Thyroid gland (tissue), 4 donors: ENCODE measurements around the gene FNDC3B. TPM values are rescaled to one million over a fixed set of nuclear protein-coding genes. Genes with fewer than 3 reads are reported as not detected.

ENCODE experiments used
- DNase-seq, 2 donors: peaks; one replicate each; pipeline ENCODE4 v3.0.0-alpha.2; 2019
- H3K27ac ChIP-seq, 3 donors: fragments of 200-600 bp; sonication (generic); 1 replicate in 2 of 3; 2 replicates in 1 of 3; pipeline ENCODE4 v1.5.1; 2016 to 2019; ENCODE audit warnings: mild to moderate bottlenecking in 1 of 3, moderate library complexity in 1 of 3
- H3K27me3 ChIP-seq: fragments of 200-600 bp; sonication (generic); one replicate; pipeline ENCODE4 v1.5.1; 2019
- H3K36me3 ChIP-seq, 2 donors: fragments of 200-600 bp; sonication (generic); one replicate each; pipeline ENCODE4 v1.5.1; 2016 to 2019
- H3K4me1 ChIP-seq, 2 donors: fragments of 200-600 bp; sonication (generic); one replicate each; pipeline ENCODE4 v1.5.1; 2017 to 2019
- H3K4me3 ChIP-seq, 3 donors: fragments of 200-600 bp; sonication (generic); replicated peaks in 1 of 3; 1 replicate in 2 of 3; 2 replicates in 1 of 3; pipeline ENCODE4 v1.5.1; 2016; ENCODE audit warnings: mild to moderate bottlenecking in 1 of 3
- H3K9me3 ChIP-seq: fragments of 200-600 bp; sonication (generic); one replicate; pipeline ENCODE4 v1.5.1; 2017
- CTCF ChIP-seq, 6 experiments: fragments of 200-600 bp in 3 of 6; fragments of 450-650 bp in 3 of 6; sonication (generic) in 3 of 6; IDR thresholded peaks; one replicate each; pipeline ENCODE4 v1.5.1; 2016 to 2019; ENCODE audit warnings: antibody characterized with exemption in 6 of 6, mild to moderate bottlenecking in 2 of 6, inconsistent platforms in 1 of 6, moderate library complexity in 1 of 6
- POLR2A ChIP-seq, 2 donors: fragments of 450-650 bp; IDR thresholded peaks; one replicate each; pipeline ENCODE4 v1.6.1; 2017; ENCODE audit warnings: antibody characterized with exemption in 2 of 2, mild to moderate bottlenecking in 2 of 2, moderate library complexity in 1 of 2
- WGBS, 2 donors: methylation state at CpG; one replicate each; pipeline ENCODE4 v1.1.5; 2017; 5-methylcytosine and 5-hydroxymethylcytosine counted together
- intact Hi-C: fragments of 100-400 bp; cut with DNase I; formaldehyde crosslinking; loops from one replicate; pipeline ENCODE4 v1.15.1; 2023
- total RNA-seq, 4 donors: library from RNA; depleted of rRNA; stranded (reverse); fragments of >200 nt; gene quantifications; one replicate each; pipeline ENCODE4 v1.2.3, GENCODE V29; 2016

The FNDC3B gene
- total RNA-seq, 4 donors from 2014 or later, result 118 to 172 (median 146) TPM

- Histone ChIP-seq H3K36me3 (peaks cover 0 to 17% of the 10 kb centered on the region in 2 donors), H3K4me3 (no peak overlapping the region), H3K4me1 (peaks cover 11 to 12% of the 10 kb centered on the region in 2 donors), H3K27me3 (no peaks in the 10 kb centered on the region), H3K9me3 (no peaks in the 10 kb centered on the region), H3K27ac (no peak overlapping the region)
- TF ChIP-seq POLR2A (IDR thresholded peaks at IDR 0.05) (no peak), CTCF (IDR thresholded peaks at IDR 0.05) (no peak)
- WGBS, 2 donors, result 94 to 95% methylated on average over 2 of the region's 2 CpGs
- DNase-seq, result no peak
- intact Hi-C loops, result no loop called here
Measured at GRCh38 chr3:172305552-172305951, 266.2 kb downstream of the FNDC3B start.

- WGBS, 2 donors, result 93 to 100% methylated on average over 2 of the region's 2 CpGs
- H3K27me3 ChIP-seq, result no peaks in the 10 kb centered on the region
- no peak overlapping the region for H3K4me3 ChIP-seq
- no peak for DNase-seq
- no peak for TF ChIP-seq POLR2A (IDR thresholded peaks at IDR 0.05)
- no peak for TF ChIP-seq CTCF (IDR thresholded peaks at IDR 0.05)
- peaks cover under 1 to 17% of the 10 kb centered on the region in 2 donors for H3K36me3 ChIP-seq
- no peaks in the 10 kb centered on the region for H3K9me3 ChIP-seq
- intact Hi-C loops, result no loop called here
- H3K4me1 ChIP-seq, result peaks cover 11 to 13% of the 10 kb centered on the region in 2 donors
- H3K27ac ChIP-seq, result no peak overlapping the region
Measured at GRCh38 chr3:172305974-172306373, 266.6 kb downstream of the FNDC3B start.

GRCh38 chr3:172307141-172307560 is 267.8 kb downstream of the FNDC3B start:
- DNase-seq, result no peak
- H3K27me3 ChIP-seq, result no peaks in the 10 kb centered on the region
- H3K27ac ChIP-seq, result no peak overlapping the region
- no peak overlapping the region for H3K4me3 ChIP-seq
- H3K9me3 ChIP-seq, result no peaks in the 10 kb centered on the region
- no peak for TF ChIP-seq POLR2A (IDR thresholded peaks at IDR 0.05)
- TF ChIP-seq CTCF (IDR thresholded peaks at IDR 0.05), result no peak
- H3K4me1 ChIP-seq, result peaks cover 11 to 13% of the 10 kb centered on the region in 2 donors
- intact Hi-C loops, result no loop called here
- H3K36me3 ChIP-seq, result peaks cover 6 to 17% of the 10 kb centered on the region in 2 donors
- WGBS, 2 donors, result 87 to 91% methylated on average over 5 of the region's 5 CpGs

- Histone ChIP-seq H3K4me3 (no peak overlapping the region), H3K27ac (no peak overlapping the region), H3K36me3 (peaks cover 7 to 17% of the 10 kb centered on the region in 2 donors), H3K27me3 (no peaks in the 10 kb centered on the region), H3K9me3 (no peaks in the 10 kb centered on the region), H3K4me1 (peaks cover 20 to 21% of the 10 kb centered on the region in 2 donors)
- DNase-seq, result no peak
- WGBS, 2 donors, result 66 to 78% methylated on average over 3 of the region's 3 CpGs
- no peak for TF ChIP-seq CTCF (IDR thresholded peaks at IDR 0.05)
- TF ChIP-seq POLR2A (IDR thresholded peaks at IDR 0.05), result no peak
- intact Hi-C loops, result no loop called here
Measured at GRCh38 chr3:172309059-172309458, 269.7 kb downstream of the FNDC3B start.

GRCh38 chr3:172309741-172310427 is 270.5 kb downstream of the FNDC3B start:
- Histone ChIP-seq H3K4me3 (no peak overlapping the region), H3K36me3 (peaks cover 7 to 17% of the 10 kb centered on the region in 2 donors), H3K27ac (no peak overlapping the region), H3K27me3 (no peaks in the 10 kb centered on the region), H3K4me1 (peaks cover 24 to 28% of the 10 kb centered on the region in 2 donors), H3K9me3 (no peaks in the 10 kb centered on the region)
- no peak for TF ChIP-seq CTCF (IDR thresholded peaks at IDR 0.05)
- no peak for TF ChIP-seq POLR2A (IDR thresholded peaks at IDR 0.05)
- 93 to 97% methylated on average over 7 of the region's 7 CpGs for WGBS, 2 donors
- no peak for DNase-seq
- intact Hi-C loops, result no loop called here
